Smooth muscle cell of trachea (primary cell): Measurements from ENCODE around the gene KIF3A. TPM values are rescaled to one million over a fixed set of nuclear protein-coding genes. Genes with fewer than 3 reads are reported as not detected.

Experiments used
- total RNA-seq: library from RNA; depleted of rRNA; stranded (reverse); fragments of >200 nt; gene quantifications from 2 replicates; pipeline ENCODE4 v1.2.1, GENCODE V29; 2014

Gene KIF3A
- total RNA-seq: 7.8 and 12.2 TPM in 2 replicates

DNA sequence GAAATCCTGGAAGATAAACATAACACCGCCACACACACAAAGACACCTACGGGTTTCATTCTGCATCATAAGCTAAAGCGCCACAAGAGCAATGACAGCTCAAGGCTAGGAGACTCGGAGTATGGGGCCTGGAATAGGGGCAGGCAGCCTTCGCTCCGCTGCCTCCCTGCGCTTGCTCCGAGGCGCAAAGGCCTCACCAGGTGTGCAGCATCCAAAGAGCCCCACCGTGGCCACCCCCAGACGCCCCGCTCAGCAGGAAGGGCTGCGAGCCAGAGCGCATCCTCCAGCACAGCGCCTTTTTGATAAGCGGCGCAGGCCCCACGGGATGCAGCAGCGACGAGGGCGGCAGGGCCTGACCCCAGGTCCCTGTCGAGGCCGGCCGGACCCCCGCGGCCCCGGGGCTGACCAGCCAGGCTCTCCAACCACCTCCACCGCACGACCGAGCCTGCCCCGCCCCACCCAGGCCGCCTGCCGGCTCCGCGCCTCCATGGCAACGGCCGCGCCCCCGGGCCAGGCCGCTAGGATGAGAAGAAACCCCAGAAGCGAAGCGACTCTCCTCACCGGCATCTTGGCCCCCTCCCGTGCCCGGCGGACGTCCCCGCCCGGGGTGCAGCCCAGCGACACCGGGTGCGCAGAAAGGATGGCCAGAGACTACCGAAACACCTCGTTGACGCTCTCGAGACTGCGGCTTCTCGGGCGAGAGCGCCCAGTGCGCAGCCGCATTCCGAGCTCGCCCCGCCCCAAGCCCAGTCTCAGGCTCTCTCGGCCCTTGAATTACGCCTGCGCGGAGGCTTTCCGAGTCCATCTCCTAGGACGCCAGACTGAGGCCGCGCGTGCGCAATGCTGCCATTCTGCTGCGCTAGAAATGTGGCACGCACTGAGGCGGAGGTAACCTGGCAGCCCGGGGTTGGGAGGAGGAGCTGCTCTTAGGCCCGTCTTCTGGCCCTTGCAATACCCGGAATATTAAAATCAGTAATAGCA is at the start of gene KIF3A:
TSS of gene KIF3A (minus strand) at position 694 of the 981 bp plus-strand sequence. CDS start at position 567, 127 bp downstream.

GRCh38 chr5:132777209-132778069 is 40.1 kb upstream of the KIF3A start, which contains the start of gene SEPTIN8:
TSS of gene SEPTIN8 (minus strand) at chr5:132777239. CDS start at chr5:132777137, 102 bp downstream.

DNA sequence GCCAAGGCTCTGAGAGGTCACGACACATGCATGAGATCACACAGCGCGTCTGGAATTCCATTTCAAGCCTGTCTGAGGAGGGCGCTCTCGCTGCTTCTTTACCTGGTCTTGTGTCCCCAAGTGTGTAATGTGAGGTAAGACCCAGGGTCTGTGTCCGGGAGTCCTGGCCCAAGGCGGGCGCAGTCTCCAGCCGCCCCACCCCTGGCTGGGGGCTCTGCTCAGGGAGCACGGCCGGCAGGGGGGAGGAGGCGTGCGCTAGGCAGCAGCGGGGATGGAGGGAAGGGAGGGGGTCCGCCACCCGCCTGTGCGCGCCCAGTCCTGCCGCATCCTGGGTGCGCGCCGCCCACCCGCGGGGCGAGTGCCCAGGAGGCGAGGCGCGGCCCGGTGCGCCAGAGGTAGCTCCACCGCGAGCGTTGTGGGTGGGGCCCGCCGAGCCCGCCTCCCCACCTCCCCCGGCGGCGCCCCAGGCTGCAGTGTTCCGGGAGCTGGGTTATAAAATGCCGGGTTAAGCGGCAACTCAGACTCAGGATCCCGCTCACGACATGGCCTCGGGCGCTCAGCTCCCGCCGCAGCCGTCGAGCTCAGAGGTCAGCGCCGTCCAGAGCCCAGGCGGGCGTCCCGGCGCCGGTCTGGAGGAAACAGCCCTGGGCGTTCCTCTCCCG is 9.7 kb upstream of the KIF3A start, which contains the start of gene CCNI2:
TSS of gene CCNI2 (plus strand) at position 473 of the 662 bp plus-strand sequence. CDS start at position 543, 70 bp downstream.

GRCh38 chr5:132673939-132674630 is 63.3 kb downstream of the KIF3A start, which contains the start of gene IL4:
TSS of gene IL4 (plus strand) at chr5:132673989. CDS start at chr5:132674051, 62 bp downstream.

DNA sequence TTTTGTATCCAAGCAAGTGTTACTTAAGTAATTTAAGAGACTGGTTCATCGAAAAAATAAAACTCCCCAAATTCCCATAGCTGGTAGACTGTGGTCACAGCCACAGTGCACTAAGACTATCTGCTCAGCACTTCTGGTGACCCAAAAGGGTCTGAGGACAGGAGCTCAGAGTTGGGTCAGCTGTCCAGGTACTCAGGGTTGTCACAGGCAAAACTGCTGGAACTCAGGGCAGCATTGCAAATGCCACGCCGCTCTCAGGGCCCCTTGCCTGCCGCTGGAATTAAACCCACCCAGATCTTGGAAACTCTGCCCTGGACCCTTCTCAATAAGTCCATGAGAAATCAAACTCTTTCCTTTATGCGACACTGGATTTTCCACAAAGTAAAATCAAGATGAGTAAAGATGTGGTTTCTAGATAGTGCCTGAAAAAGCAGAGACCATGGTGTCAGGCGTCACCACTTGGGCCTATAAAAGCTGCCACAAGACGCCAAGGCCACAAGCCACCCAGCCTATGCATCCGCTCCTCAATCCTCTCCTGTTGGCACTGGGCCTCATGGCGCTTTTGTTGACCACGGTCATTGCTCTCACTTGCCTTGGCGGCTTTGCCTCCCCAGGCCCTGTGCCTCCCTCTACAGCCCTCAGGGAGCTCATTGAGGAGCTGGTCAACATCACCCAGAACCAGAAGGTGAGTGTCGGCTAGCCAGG is 79.5 kb downstream of the KIF3A start, which contains the start of gene IL13:
TSS of gene IL13 (plus strand) at position 498 of the 705 bp plus-strand sequence. CDS start at position 512, 14 bp downstream.

Other genes starting within 250 kb of the KIF3A start
- 15.3 and 23.3 TPM in 2 replicates for gene IRF1, start 246.8 kb downstream of the KIF3A start, total RNA-seq
- not detected in 2 replicates for gene IL5, start 194.0 kb downstream of the KIF3A start, total RNA-seq
- gene RAD50, start 180.6 kb downstream of the KIF3A start, total RNA-seq: 26.1 and 42.8 TPM in 2 replicates
- gene IL13, start 79.4 kb downstream of the KIF3A start, total RNA-seq: not detected in 2 replicates
- not detected in 2 replicates for gene IL4, start 63.6 kb downstream of the KIF3A start, total RNA-seq
- not detected in 2 replicates for gene CCNI2, start 9.9 kb upstream of the KIF3A start, total RNA-seq
- 53.4 and 74.6 TPM in 2 replicates for gene SEPTIN8, start 39.7 kb upstream of the KIF3A start, total RNA-seq
- gene SOWAHA, start 75.8 kb upstream of the KIF3A start, total RNA-seq: 0.15 and 0.17 TPM in 2 replicates
- gene SHROOM1, start 93.1 kb upstream of the KIF3A start, total RNA-seq: 8.6 and 9.1 TPM in 2 replicates
- 0.15 and 0.17 TPM in 2 replicates for gene GDF9, start 128.9 kb upstream of the KIF3A start, total RNA-seq
- 97.4 and 130 TPM in 2 replicates for gene UQCRQ, start 129.1 kb upstream of the KIF3A start, total RNA-seq
- 0.15 and 0.50 TPM in 2 replicates for gene LEAP2, start 136.1 kb upstream of the KIF3A start, total RNA-seq
- gene AFF4, start 226.1 kb upstream of the KIF3A start, total RNA-seq: 45.8 and 54.0 TPM in 2 replicates